ENCODE data around the gene GUF1. TPM values are rescaled to one million over a fixed set of nuclear protein-coding genes. Genes with fewer than 3 reads are reported as not detected.

GUF1 gene, protein sequence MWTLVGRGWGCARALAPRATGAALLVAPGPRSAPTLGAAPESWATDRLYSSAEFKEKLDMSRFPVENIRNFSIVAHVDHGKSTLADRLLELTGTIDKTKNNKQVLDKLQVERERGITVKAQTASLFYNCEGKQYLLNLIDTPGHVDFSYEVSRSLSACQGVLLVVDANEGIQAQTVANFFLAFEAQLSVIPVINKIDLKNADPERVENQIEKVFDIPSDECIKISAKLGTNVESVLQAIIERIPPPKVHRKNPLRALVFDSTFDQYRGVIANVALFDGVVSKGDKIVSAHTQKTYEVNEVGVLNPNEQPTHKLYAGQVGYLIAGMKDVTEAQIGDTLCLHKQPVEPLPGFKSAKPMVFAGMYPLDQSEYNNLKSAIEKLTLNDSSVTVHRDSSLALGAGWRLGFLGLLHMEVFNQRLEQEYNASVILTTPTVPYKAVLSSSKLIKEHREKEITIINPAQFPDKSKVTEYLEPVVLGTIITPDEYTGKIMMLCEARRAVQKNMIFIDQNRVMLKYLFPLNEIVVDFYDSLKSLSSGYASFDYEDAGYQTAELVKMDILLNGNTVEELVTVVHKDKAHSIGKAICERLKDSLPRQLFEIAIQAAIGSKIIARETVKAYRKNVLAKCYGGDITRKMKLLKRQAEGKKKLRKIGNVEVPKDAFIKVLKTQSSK
- 14.3 and 17.4 TPM in 2 replicates for total RNA-seq

DNA sequence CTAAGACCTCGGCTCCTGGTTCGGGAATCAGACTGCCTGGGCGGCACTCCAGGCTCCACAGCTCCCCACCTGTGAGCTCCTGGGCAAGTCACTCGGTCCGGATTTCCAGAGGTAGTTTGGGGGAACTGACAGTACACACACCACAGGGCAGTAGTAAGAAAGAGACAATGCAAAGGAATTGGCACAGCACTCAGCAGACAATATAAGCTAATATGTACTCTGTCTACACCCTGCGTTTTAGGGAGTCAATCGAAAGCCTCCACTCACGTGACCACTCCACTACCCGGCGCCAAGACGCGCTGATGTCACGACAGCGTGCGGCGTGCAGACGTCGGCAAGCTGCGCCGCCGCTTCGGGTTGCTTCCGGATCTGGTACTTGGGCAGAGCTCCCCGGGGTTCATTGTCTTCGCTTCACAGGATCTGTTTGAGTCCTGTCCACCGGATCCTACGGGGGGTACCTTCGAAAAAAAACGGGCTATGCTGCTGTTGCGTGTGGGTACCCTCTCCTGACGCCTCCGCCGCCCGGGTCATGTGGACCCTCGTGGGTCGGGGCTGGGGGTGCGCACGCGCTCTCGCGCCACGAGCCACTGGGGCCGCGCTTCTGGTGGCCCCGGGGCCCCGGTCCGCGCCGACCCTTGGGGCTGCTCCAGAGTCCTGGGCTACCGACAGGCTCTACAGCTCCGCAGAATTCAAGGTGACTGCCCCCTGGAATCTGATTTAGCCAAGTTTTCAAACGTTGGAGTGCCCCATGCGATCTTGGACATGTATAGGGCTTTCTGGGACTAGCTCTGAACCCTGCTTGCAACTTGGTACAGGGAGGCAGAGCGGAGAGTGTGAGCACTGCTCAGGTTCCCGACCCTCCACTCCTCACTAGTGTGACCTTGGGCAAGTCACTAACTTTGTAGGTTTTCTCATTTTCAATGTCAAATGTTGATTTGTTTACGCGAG is at the start of gene GUF1:
Gene GUF1, plus strand, starts transcription at position 327 of the 948 bp plus-strand sequence. Its CDS starts 203 bp downstream, at position 530.

DNA sequence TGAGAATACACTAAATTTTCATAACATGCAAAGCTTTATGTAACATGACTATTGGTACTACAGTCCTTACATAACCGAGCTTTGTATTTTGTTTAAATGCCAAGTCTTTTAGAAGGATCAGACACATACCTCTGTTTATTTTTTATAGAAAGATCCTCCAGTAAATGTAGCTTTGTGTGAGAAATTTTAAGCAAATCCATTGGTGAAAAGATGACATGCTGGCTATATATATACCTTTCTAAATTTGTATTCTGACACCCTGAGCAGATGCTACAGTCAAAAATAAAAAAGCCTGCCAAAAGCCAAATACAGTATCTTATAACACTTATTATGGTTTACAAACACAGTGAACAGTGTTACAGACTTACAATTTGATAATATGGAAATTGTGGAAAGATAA is 26.8 kb upstream of the GUF1 start, which contains the start of gene YIPF7:
Gene YIPF7, minus strand, starts transcription at position 201 of the 400 bp plus-strand sequence. CDS start 1,525 bp downstream, outside the sequence.

DNA sequence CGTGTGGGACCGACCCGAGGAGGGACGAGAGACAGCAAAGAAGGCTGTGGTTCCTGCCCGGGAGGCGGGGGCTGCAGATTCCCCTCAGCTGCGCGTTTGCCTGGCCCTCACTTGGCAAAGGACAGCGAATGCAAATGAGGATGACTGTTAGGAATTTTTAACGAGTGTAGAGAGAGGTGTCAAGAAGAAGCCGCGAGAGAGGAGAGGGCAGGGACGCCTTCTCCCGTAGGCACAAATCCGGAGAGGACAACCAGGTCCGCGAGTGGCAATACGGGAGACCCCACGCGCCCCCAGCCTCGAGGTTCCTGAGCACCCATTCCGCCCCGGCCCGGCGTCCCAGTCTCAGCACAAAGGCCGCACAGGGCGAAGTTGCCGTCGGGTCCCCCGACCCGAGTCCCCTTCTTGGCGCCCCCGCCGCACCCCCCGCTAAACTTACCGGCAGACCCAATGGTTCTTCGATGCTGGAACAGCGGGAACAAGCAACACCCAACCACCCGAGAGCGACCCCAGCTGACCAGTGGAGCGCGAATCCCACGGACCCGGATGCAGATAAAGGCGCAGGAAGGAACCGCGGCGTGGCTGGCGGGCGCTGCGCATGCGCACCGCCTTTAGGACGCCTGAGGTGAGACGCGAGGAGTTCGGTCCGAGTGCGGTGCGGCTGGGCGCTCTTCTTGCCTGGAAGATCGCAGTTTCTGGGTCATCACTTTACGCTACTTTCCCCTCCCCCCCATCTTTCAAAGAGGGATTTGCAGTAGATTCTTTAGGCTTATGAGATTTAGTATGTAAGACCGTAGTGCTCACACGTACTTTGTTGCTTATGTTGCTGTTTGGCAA is 48.0 kb downstream of the GUF1 start, which contains the start of gene GNPDA2:
Gene GNPDA2, minus strand, starts transcription at position 519 of the 834 bp plus-strand sequence. CDS start 4,349 bp downstream, outside the sequence.

Other genes with a start within 250 kb of the GUF1 start
- 0.20 TPM in 1 of 2 replicates, not detected in the other for gene KCTD8, start 229.6 kb upstream of the GUF1 start, total RNA-seq
- gene YIPF7, start 26.8 kb upstream of the GUF1 start, total RNA-seq = not detected in 2 replicates
- 23.5 and 23.9 TPM in 2 replicates for gene GNPDA2, start 48.1 kb downstream of the GUF1 start, total RNA-seq